GM18505 (cell line): ENCODE data around the gene CMTM4.

Source experiments
- ATAC-seq: cut with Tn5 transposase; IDR thresholded peaks from one replicate; pipeline ENCODE4 v1.9.1; 2021; ENCODE audit not compliant: unreplicated experiment
- POLR2A ChIP-seq: IDR thresholded peaks from 4 replicates; pipeline ENCODE4 v1.6.1; 2011; ENCODE audit warnings: borderline replicate concordance; ENCODE audit not compliant: insufficient read depth, insufficient read length; ENCODE audit errors: extremely low read depth

Gene CMTM4

DNA sequence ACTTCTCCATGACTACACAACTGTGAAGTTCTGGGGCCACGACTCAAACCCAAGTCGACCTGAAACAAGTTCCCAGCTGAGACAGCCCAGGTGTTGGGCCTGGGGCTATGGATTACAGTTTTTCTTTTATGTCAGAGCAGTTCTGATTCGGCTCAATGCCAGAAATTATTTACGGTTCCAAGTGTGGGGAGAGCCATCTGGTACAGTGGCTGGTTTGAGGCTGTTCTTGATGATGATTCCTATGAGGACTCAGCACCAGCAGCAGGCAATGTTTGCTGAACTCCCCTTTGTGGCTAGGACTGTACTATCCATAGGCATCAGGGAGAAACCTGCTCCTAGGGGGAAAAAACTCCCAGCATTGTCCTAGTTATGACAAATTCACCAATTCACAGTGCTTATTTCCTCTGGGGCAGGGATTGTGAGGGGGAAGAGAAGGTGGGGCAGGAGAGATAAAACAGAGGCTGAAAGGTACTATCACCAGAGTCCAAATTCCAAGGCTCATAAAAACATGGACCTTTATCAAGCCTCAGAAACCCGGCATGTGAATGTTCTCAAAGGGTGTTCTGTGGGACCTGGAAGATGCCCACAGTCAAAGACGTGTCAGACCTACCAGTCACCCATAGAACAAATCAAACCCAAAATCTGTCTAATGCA lies 18.2 kb upstream of the CMTM4 start:
- ATAC-seq, result no peak
- no peak for TF ChIP-seq POLR2A

DNA sequence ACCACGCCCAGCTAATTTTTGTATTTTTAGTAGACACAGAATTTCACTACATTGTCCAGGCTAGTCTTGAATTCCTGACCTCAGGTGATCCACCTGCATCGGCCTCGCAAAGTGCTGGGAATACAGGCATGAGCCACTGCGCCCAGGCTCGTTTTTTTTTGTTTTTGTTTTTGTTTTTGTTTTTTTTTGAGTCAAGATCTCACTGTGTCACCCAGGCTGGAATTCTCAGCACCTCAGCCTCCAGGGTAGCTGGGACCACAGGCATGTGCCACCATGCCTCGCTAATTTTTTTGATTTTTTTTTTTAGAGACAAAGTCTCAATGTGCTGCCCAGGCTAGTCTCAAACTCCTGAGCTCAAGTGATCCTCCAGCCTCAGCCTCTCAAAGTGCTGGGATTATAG lies 17.5 kb upstream of the CMTM4 start:
- no peak for ATAC-seq

GRCh38 chr16:66713076-66713475 lies 16.5 kb upstream of the CMTM4 start:
- TF ChIP-seq POLR2A, result no peak
- no peak for ATAC-seq

More for the DNA sequence above, 17.5 kb upstream of the CMTM4 start:
- TF ChIP-seq POLR2A, result no peak

GRCh38 chr16:66712512-66712911 lies 16.0 kb upstream of the CMTM4 start:
- no peak for ATAC-seq
- TF ChIP-seq POLR2A, result no peak

DNA sequence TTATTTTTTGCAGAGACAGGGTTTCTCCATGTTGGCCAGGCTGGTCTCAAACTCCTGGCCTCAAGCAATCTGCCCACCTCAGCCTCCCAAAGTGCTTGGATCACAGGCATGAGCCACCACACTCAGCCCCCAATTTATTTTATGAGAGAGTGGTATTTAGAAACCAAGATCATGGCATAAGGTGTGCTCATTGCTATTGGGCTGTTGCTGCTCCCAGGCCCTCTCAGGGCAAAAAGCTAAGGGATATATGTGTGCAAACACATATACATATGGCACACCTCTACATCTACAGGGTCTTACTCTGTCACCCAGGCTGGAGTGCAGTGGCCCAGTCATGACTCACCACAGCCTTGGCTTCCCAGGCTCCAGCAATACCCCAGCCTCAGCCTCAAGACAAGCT lies 15.0 kb upstream of the CMTM4 start:
- TF ChIP-seq POLR2A, result no peak

DNA sequence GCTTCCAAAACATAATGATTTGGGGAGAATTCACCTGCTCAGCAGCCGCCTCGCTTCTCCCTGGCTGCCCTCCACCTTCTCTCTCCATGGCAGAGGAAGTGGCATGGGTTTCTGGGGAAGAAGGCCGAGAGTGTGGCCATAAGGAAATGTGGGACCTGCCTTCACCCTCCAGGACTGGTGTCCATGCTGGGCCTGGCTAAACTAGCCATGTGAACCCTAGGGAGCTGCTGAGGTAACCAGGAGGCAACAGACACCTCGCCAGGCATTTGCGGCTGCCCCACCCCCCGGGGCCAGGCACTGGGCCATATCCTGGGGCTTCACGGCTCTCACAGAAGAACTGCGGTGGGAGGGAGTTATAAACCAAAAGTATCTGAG lies 9.9 kb upstream of the CMTM4 start:
- ATAC-seq, result no peak
- no peak for TF ChIP-seq POLR2A

More for the DNA sequence above, 15.0 kb upstream of the CMTM4 start:
- no peak for ATAC-seq

DNA sequence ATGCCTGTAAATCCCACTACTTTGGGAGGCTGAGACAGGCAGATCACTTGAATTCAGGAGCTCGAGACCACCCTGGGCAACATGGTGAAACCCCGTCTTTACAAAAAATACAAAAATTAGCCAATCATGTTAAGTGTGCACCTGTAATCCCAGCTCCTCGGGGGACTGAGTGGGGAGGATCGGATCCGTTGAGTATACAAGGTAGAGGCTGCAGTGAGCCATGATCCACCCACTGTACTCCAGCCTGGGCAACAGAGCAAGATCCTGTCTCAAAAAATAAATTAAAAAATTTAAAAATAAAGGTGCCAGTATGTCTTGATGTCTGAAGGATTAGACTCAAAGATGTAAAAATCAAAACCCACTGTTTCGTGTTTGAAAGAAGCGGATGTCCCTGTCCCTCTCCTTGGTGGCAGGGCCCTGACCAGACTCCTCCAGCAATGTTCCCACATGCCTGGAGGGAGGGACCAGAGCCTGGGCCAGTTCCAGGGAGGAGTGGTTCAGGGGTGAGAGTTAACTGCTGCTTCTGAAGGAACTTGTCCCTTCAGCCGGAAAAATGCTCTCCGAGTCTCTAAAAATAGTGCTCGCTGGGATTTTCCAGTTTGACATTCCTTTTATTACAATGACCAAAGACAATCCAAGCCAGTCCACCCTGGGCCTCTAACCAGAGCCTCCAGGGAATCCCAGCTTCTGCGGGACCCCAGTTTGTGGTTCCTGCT lies 9.4 kb upstream of the CMTM4 start:
- ATAC-seq, result no peak
- no peak for TF ChIP-seq POLR2A

GRCh38 chr16:66703406-66704215 lies 7.1 kb upstream of the CMTM4 start:
- no peak for TF ChIP-seq POLR2A
- no peak for ATAC-seq

DNA sequence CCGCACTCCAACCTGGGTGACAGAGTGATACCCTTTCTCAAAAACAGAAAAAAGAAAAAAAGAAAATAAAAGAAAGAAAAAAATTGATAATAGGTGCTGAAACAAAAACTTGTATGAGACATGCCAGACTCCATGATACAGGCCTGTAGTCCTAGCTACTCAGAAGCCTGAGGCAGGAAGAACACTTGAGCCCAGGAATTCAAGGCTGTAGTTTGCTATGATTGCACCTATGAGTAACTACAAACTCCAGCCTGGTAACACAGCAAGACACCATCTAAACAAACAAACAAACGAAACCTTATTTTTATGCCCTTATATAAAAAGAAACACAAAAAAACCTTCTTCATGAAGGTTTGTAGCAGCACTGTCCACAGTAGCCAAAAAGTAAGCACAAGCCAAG lies 5.0 kb upstream of the CMTM4 start:
- no peak for TF ChIP-seq POLR2A
- no peak for ATAC-seq

DNA sequence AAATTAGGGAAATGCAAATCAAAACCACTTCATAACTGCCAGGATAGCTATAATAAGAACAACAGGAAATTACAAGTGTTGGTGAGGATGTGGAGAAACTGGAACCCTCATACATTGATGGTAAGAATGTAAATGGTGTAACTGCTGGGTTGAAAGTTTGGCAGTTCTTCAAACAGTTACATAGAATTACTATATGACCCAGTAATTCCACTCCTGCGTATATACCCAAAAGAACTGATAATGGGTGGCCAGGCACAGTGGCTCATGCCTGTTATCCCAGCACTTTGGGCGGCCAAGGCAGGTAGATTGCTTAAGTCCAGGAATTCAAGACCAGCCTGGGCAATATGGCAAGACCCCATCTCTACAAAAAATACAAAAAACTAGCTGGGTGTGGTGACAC lies 4.5 kb upstream of the CMTM4 start:
- no peak for ATAC-seq
- TF ChIP-seq POLR2A, result no peak

DNA sequence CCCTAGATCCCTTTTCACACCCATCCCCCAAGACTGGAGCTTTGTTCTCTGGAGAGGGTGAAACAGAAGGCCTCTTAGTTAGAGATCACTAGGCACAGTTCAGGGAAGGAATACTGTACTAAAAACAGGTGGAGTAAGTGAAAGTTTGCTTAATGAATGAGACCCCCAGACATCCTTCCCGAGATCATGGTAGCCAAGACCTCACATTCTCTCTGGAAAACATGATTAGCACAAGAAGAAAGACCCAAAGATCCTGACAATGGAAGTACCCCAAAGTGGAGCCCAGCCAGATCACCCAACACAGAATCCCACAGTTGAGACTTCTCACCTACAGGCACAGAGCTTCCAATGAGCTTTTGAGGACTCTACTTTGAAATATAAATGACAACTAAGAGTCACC lies 3.4 kb upstream of the CMTM4 start:
- TF ChIP-seq POLR2A, result no peak
- ATAC-seq, result no peak

DNA sequence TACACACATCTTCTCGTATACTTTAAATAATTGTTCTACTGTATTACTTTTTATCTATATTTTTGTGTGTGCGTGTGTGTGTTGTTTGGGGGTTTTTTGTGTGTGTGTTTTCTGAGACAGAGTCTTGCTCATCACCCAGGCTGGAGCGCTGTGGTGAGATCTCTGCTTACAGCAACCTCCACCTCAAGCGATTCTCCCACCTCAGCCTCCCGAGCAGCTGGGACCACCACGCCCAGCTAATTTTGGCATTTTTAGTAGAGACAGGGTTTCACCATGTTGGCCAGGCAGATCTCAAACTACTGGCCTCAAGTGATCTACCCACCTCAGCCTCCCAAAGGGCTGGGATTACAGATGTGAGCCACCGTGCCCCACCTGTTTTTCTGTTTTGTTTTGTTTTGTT lies 1.5 kb upstream of the CMTM4 start:
- TF ChIP-seq POLR2A, result no peak
- ATAC-seq, result no peak

- ATAC-seq, result peak; percentile 47
- no peak for TF ChIP-seq POLR2A
Observed at GRCh38 chr16:66695935-66696668, 441 bp downstream of the CMTM4 start.
